Keratinocyte (primary cell): Measurements from ENCODE around the gene ZNF653. TPM values are rescaled to one million over a fixed set of nuclear protein-coding genes. Genes with fewer than 3 reads are reported as not detected.

ENCODE experiments used
- DNase-seq: peaks from one replicate; pipeline ENCODE4 v3.0.0-alpha.2; 2011; ENCODE audit warnings: low read depth, missing footprints, low spot score
- FAIRE-seq: peaks from 2 replicates; lab custom pipeline; 2011; peaks lifted over from hg19 to GRCh38; lab: Jason Lieb, UNC
- H2AFZ ChIP-seq: 2 replicates; pipeline ENCODE4 v1.6.0; 2012; ENCODE audit warnings: low read length, control low read depth, inconsistent platforms; ENCODE audit not compliant: control insufficient read depth
- H3K27ac ChIP-seq: 2 replicates; pipeline ENCODE4 v1.5.1; 2011; ENCODE audit warnings: low read length; ENCODE audit not compliant: control insufficient read depth, insufficient read depth
- H3K27me3 ChIP-seq: 3 replicates; pipeline ENCODE4 v1.6.0; 2011; ENCODE audit warnings: low read length; ENCODE audit not compliant: control insufficient read depth, insufficient read depth; ENCODE audit errors: extremely low read depth
- H3K36me3 ChIP-seq, 2 experiments: 2 replicates in 1 of 2; 3 replicates in 1 of 2; pipeline ENCODE4 v1.5.1; 2011; ENCODE audit warnings: low read length in 2 of 2, mild to moderate bottlenecking in 1 of 2; ENCODE audit not compliant: control insufficient read depth in 2 of 2, insufficient read depth in 2 of 2; ENCODE audit errors: extremely low read depth in 1 of 2
- H3K4me1 ChIP-seq: 3 replicates; pipeline ENCODE4 v1.5.1; 2011; ENCODE audit warnings: low read length; ENCODE audit not compliant: control insufficient read depth, insufficient read depth; ENCODE audit errors: extremely low read depth
- H3K4me2 ChIP-seq: 3 replicates; pipeline ENCODE4 v1.6.0; 2011; ENCODE audit warnings: low read depth, low read length; ENCODE audit not compliant: control insufficient read depth, insufficient read depth; ENCODE audit errors: extremely low read depth
- H3K4me3 ChIP-seq, 3 experiments: fragments of 200-600 bp in 1 of 3; sonication (generic) in 1 of 3; 2 replicates in 2 of 3; 3 replicates in 1 of 3; pipeline ENCODE4 v1.5.1; 2011 to 2016; ENCODE audit warnings: low read length in 3 of 3, mild to moderate bottlenecking in 3 of 3, control low read depth in 2 of 3, inconsistent platforms in 1 of 3, low read depth in 1 of 3, mixed read lengths in 1 of 3, mixed run types in 1 of 3, moderate library complexity in 1 of 3; ENCODE audit not compliant: control insufficient read depth in 2 of 3, insufficient read depth in 2 of 3; ENCODE audit errors: extremely low read depth in 1 of 3
- H3K79me2 ChIP-seq: 2 replicates; pipeline ENCODE4 v1.6.0; 2012; ENCODE audit warnings: low read length; ENCODE audit not compliant: control insufficient read depth, insufficient read depth
- H3K9ac ChIP-seq: 3 replicates; pipeline ENCODE4 v1.6.0; 2011; ENCODE audit warnings: low read length; ENCODE audit not compliant: control insufficient read depth, insufficient read depth; ENCODE audit errors: extremely low read depth
- H3K9me1 ChIP-seq: 3 replicates; pipeline ENCODE4 v1.6.0; 2011; ENCODE audit warnings: low read length; ENCODE audit not compliant: control insufficient read depth, insufficient read depth; ENCODE audit errors: extremely low read depth
- H3K9me3 ChIP-seq: 2 replicates; pipeline ENCODE4 v1.5.1; 2012; ENCODE audit warnings: low read depth, low read length; ENCODE audit not compliant: control insufficient read depth
- H4K20me1 ChIP-seq: 3 replicates; pipeline ENCODE4 v1.6.0; 2011; ENCODE audit warnings: low read length; ENCODE audit not compliant: control insufficient read depth, insufficient read depth; ENCODE audit errors: extremely low read depth
- CTCF ChIP-seq, 3 experiments: IDR thresholded peaks in 1 of 3; conservative IDR thresholded peaks in 1 of 3; optimal IDR thresholded peaks in 1 of 3; 2 replicates in 2 of 3; 3 replicates in 1 of 3; pipeline versions ENCODE3 to v1.5.1; 2011; ENCODE audit warnings: low read length in 3 of 3, mild to moderate bottlenecking in 3 of 3, moderate library complexity in 2 of 3, control low read depth in 1 of 3, inconsistent platforms in 1 of 3; ENCODE audit not compliant: insufficient read depth in 2 of 3; ENCODE audit errors: extremely low read depth in 1 of 3
- EZH2 ChIP-seq: IDR thresholded peaks from one replicate; pipeline ENCODE4 v1.6.1; 2012; ENCODE audit warnings: inconsistent platforms, mild to moderate bottlenecking, low read length, moderate library complexity
- dilution Hi-C: fragments of 300-500 bp; cut with MboI; formaldehyde crosslinking; loops from one replicate; pipeline ENCODE4 v1.7.0; 2020; ENCODE audit warnings: low sequenced_read_pairs; ENCODE audit not compliant: extremely low pct_ligation_motif_present
- polyA plus RNA-seq, 5 experiments: library from polyadenylated mRNA; depleted of rRNA in 3 of 5; stranded (reverse) in 3 of 5; stranded (forward) in 1 of 5; unstranded in 1 of 5; fragments of >200 nt; gene quantifications; 1 replicate in 1 of 5; 2 replicates in 3 of 5; 3 replicates in 1 of 5; pipeline versions ENCODE4 v1.2.1 to v1.2.3, GENCODE V29; 2011 to 2012; ENCODE audit warnings: missing spikeins in 2 of 5, low read depth in 1 of 5, low replicate concordance in 1 of 5

ZNF653 gene
- polyA plus RNA-seq, 1 donor (not counting 4 experiments of a cell fraction or from before 2014, with no cell fraction given), result 3.8 TPM

GRCh38 chr19:11513946-11514345, 8.3 kb upstream of the ZNF653 start:
- dilution Hi-C loops, result no loop called here
- FAIRE-seq, result no peak

GRCh38 chr19:11510444-11510843, 4.8 kb upstream of the ZNF653 start:
- Histone ChIP-seq H3K9me1 (no peaks in the 10 kb centered on the region), H4K20me1 (no peaks in the 10 kb centered on the region), H3K27me3 (no peaks in the 10 kb centered on the region), H3K79me2 (no peaks in the 10 kb centered on the region), H3K4me3 (no peak overlapping the region), H3K27ac (no peak overlapping the region), H3K9me3 (no peaks in the 10 kb centered on the region), H2AFZ (no peak overlapping the region), H3K4me2 (no peak overlapping the region), H3K4me1 (peaks cover 5% of the 10 kb centered on the region), H3K9ac (no peak overlapping the region), H3K36me3 (peaks cover 0 to 7% of the 10 kb centered on the region in 2 experiments)
- DNase-seq, result no peak
- TF ChIP-seq CTCF (optimal IDR thresholded peaks at IDR 0.05 in 1 of 3, IDR thresholded peaks at IDR 0.05 in 1 of 3, conservative IDR thresholded peaks at IDR 0.05 in 1 of 3; ENCODE audit: extremely low read depth in 1 of 3, insufficient read depth in 2 of 3, low read length in 3 of 3) (no peak), EZH2 (no peak)
- no peak for FAIRE-seq
- dilution Hi-C loops, result no loop called here

More at GRCh38 chr19:11513946-11514345, 8.3 kb upstream of the ZNF653 start:
- no peaks in the 10 kb centered on the region for H3K27me3 ChIP-seq
- H4K20me1 ChIP-seq, result no peaks in the 10 kb centered on the region
- H3K9ac ChIP-seq, result no peak overlapping the region
- H3K9me3 ChIP-seq, result no peaks in the 10 kb centered on the region
- no peak overlapping the region for H2AFZ ChIP-seq
- DNase-seq, result no peak
- peaks cover 0 to 9% of the 10 kb centered on the region in 2 experiments for H3K36me3 ChIP-seq
- H3K4me1 ChIP-seq, result no peaks in the 10 kb centered on the region
- TF ChIP-seq CTCF (optimal IDR thresholded peaks at IDR 0.05 in 1 of 3, IDR thresholded peaks at IDR 0.05 in 1 of 3, conservative IDR thresholded peaks at IDR 0.05 in 1 of 3; ENCODE audit: extremely low read depth in 1 of 3, insufficient read depth in 2 of 3, low read length in 3 of 3) (no peak), EZH2 (no peak)
- H3K4me3 ChIP-seq, result no peak overlapping the region
- no peak overlapping the region for H3K4me2 ChIP-seq
- H3K79me2 ChIP-seq, result no peaks in the 10 kb centered on the region
- H3K9me1 ChIP-seq, result no peaks in the 10 kb centered on the region
- H3K27ac ChIP-seq, result no peak overlapping the region
